Osteoblast (primary cell): ENCODE data around the gene ZNF326. TPM values are rescaled to one million over a fixed set of nuclear protein-coding genes. Genes with fewer than 3 reads are reported as not detected.

ENCODE experiments used
- DNase-seq: peaks from one replicate; pipeline ENCODE4 v3.0.0; 2011; ENCODE audit warnings: low spot score, mixed read lengths; ENCODE audit not compliant: insufficient read length; ENCODE audit errors: missing footprints
- H2AFZ ChIP-seq: 2 replicates; pipeline ENCODE4 v1.6.0; 2011; ENCODE audit warnings: mild to moderate bottlenecking, low read length
- H3K27ac ChIP-seq: 2 replicates; pipeline ENCODE4 v1.5.1; 2011; ENCODE audit warnings: mild to moderate bottlenecking, low read depth, low read length, moderate library complexity
- H3K27me3 ChIP-seq: 2 replicates; pipeline ENCODE4 v1.6.0; 2012; ENCODE audit warnings: mild to moderate bottlenecking, control low read depth, inconsistent platforms, low read length, moderate library complexity; ENCODE audit not compliant: insufficient read depth
- H3K36me3 ChIP-seq: 2 replicates; pipeline ENCODE4 v1.5.1; 2011; ENCODE audit warnings: mild to moderate bottlenecking, low read length, control low read depth, moderate library complexity; ENCODE audit not compliant: insufficient read depth
- H3K4me1 ChIP-seq: 2 replicates; pipeline ENCODE4 v1.5.1; 2011; ENCODE audit warnings: mild to moderate bottlenecking, low read length, control low read depth, moderate library complexity; ENCODE audit not compliant: insufficient read depth
- H3K4me2 ChIP-seq: 2 replicates; pipeline ENCODE4 v1.6.0; 2011; ENCODE audit warnings: mild to moderate bottlenecking, low read length; ENCODE audit not compliant: insufficient read depth
- H3K4me3 ChIP-seq: fragments of 200-600 bp; sonication (generic); 3 replicates; pipeline ENCODE4 v1.5.1; 2012; ENCODE audit warnings: mild to moderate bottlenecking, low read length, inconsistent platforms; ENCODE audit not compliant: insufficient read depth
- H3K79me2 ChIP-seq: 2 replicates; pipeline ENCODE4 v1.6.0; 2012; ENCODE audit warnings: mild to moderate bottlenecking, low read length, control low read depth, inconsistent platforms; ENCODE audit not compliant: insufficient read depth
- H3K9me3 ChIP-seq: 2 replicates; pipeline ENCODE4 v1.5.1; 2011; ENCODE audit warnings: low read depth, low read length, control low read depth
- H4K20me1 ChIP-seq: 2 replicates; pipeline ENCODE4 v1.6.0; 2012; ENCODE audit warnings: mild to moderate bottlenecking, low read length, control low read depth; ENCODE audit not compliant: insufficient read depth
- total RNA-seq: library from RNA; depleted of rRNA; stranded (reverse); fragments of >200 nt; gene quantifications from 2 replicates; pipeline ENCODE4 v1.2.3, GENCODE V29; 2012
- TF ChIP-seq, protein P1 (sequence below): IDR thresholded peaks from 2 replicates; pipeline ENCODE4 v1.5.1; 2011; ENCODE audit warnings: mild to moderate bottlenecking, low read depth, low read length, moderate library complexity; ENCODE audit errors: extremely low read depth

The ZNF326 gene
- total RNA-seq, 1 donor: 10.9 TPM

DNA sequence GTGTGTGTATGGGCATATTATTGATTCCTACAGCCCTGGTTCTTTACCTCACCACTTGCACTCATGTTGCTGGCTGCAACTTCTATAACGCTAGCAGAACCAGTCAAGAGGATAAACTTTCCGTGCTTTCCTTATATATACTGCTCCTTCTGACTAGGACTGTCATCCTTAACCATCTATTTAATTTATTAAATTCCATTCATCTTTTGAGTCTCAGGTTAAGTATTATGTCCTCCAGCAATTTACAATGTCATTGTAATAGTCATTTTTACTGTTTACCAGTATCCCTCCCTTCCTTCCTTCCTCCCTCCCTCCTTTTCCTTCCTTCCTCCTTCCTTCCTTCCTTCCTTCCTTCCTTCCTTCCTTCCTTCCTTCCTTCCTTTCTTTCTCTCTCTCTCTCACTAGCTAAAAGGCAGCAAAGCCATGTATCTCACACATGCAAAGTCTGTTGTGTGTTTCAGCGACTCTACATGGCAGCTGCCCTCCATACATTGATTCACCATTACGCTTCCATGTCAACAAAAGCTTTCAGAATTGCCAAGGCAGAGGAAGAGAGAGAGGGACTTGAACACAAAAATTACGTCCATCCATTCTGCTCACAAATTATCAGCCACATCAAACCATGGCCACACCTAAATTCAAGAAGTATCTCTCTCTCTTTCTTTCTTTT is 73.8 kb downstream of the ZNF326 start:
- H3K4me3 ChIP-seq: no peak overlapping the region
- H3K27ac ChIP-seq: no peak overlapping the region
- no peak overlapping the region for H2AFZ ChIP-seq
- H3K4me1 ChIP-seq: no peaks in the 10 kb centered on the region
- DNase-seq: no peak
- no peaks in the 10 kb centered on the region for H4K20me1 ChIP-seq
- TF ChIP-seq, protein P1, sequence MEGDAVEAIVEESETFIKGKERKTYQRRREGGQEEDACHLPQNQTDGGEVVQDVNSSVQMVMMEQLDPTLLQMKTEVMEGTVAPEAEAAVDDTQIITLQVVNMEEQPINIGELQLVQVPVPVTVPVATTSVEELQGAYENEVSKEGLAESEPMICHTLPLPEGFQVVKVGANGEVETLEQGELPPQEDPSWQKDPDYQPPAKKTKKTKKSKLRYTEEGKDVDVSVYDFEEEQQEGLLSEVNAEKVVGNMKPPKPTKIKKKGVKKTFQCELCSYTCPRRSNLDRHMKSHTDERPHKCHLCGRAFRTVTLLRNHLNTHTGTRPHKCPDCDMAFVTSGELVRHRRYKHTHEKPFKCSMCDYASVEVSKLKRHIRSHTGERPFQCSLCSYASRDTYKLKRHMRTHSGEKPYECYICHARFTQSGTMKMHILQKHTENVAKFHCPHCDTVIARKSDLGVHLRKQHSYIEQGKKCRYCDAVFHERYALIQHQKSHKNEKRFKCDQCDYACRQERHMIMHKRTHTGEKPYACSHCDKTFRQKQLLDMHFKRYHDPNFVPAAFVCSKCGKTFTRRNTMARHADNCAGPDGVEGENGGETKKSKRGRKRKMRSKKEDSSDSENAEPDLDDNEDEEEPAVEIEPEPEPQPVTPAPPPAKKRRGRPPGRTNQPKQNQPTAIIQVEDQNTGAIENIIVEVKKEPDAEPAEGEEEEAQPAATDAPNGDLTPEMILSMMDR: no peak
- no peaks in the 10 kb centered on the region for H3K27me3 ChIP-seq
- H3K4me2 ChIP-seq: no peak overlapping the region
- no peaks in the 10 kb centered on the region for H3K79me2 ChIP-seq
- H3K9me3 ChIP-seq: no peaks in the 10 kb centered on the region
- no peaks in the 10 kb centered on the region for H3K36me3 ChIP-seq

DNA sequence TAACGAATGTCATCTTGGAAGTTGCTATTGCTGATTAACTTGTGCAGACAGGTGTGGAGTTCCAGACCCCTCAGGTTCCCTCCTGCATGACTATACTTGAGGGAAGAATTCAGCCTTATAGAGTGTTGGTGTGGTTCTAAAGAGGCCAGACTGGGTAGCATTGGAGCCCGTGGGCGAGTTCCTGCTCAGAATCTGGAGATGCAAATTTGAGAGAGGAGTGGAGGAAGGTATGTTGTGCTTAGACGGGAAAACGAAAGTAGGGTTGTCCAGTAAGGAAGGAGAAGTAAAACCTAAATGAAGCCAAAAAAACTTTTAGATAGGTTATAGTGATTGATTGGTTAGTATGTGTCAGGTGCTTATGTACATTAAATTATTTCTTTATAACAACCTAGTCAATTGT is 79.2 kb downstream of the ZNF326 start:
- Histone ChIP-seq H3K4me2 (no peak overlapping the region), H3K9me3 (no peaks in the 10 kb centered on the region), H3K4me3 (no peak overlapping the region), H3K27ac (no peak overlapping the region), H3K27me3 (no peaks in the 10 kb centered on the region), H3K4me1 (no peaks in the 10 kb centered on the region), H3K36me3 (no peaks in the 10 kb centered on the region), H2AFZ (no peak overlapping the region), H3K79me2 (no peaks in the 10 kb centered on the region), H4K20me1 (no peaks in the 10 kb centered on the region)
- no peak for DNase-seq
- TF ChIP-seq, protein P1: no peak

DNA sequence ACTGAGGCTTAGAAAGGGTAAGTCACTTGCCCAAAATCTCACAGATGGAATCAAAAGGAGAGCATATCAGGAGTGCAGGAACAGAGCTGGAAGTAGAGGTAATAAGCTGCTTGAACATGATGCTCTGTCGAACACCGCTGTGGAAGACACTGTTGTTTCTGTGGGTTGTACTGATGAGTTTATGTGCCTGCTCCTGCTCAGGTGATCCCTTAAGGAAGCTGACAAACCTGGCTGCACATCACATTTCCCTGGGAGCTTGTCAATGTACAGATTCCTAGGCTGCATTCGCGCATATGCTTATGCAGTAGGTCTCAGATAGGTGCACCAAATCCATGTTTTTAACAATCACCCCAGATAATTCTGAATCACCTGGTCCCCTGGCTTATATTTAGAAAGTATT is 79.7 kb downstream of the ZNF326 start:
- no peaks in the 10 kb centered on the region for H3K9me3 ChIP-seq
- no peak for DNase-seq

DNA sequence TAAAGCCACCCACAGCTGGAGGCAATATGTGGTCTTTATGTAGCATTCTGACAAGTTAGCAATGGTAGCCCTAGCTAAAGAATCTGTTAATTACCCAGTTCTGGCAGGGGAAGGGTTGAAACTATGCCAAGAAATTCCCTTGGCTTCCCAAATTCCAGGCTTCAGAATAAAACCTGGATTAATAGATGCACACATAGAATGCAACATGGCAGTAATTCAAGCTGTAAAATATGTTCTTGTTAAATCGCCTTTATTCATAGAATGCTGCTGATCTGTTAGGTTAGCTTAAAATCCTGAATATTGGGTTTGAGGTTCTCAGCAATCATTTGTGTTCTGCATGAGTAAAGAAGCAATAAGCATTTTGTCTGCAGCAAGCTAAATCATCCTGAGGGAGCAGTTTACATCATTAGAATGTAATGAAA is 80.1 kb downstream of the ZNF326 start:
- no peaks in the 10 kb centered on the region for H4K20me1 ChIP-seq
- no peaks in the 10 kb centered on the region for H3K27me3 ChIP-seq
- H3K4me2 ChIP-seq: no peak overlapping the region
- no peak overlapping the region for H2AFZ ChIP-seq
- no peak for DNase-seq
- H3K9me3 ChIP-seq: no peaks in the 10 kb centered on the region
- no peaks in the 10 kb centered on the region for H3K36me3 ChIP-seq
- TF ChIP-seq, protein P1: no peak
- no peaks in the 10 kb centered on the region for H3K79me2 ChIP-seq
- no peaks in the 10 kb centered on the region for H3K4me1 ChIP-seq
- H3K27ac ChIP-seq: no peak overlapping the region
- no peak overlapping the region for H3K4me3 ChIP-seq

More for the DNA sequence above, 79.7 kb downstream of the ZNF326 start:
- Histone ChIP-seq H3K4me3 (no peak overlapping the region), H3K27me3 (no peaks in the 10 kb centered on the region), H3K36me3 (no peaks in the 10 kb centered on the region), H3K4me2 (no peak overlapping the region), H3K4me1 (no peaks in the 10 kb centered on the region), H4K20me1 (no peaks in the 10 kb centered on the region), H3K27ac (no peak overlapping the region), H2AFZ (no peak overlapping the region), H3K79me2 (no peaks in the 10 kb centered on the region)
- TF ChIP-seq, protein P1: no peak
